Esophagus muscularis mucosa (tissue), 4 donors: ENCODE results near the gene PGBD4.

Experiments used
- EP300 ChIP-seq: sonication (generic); formaldehyde crosslinking; IDR thresholded peaks from one replicate; pipeline ENCODE4 v1.6.1; 2017; ENCODE audit warnings: antibody characterized with exemption
- POLR2A ChIP-seq: fragments of 450-650 bp; IDR thresholded peaks from one replicate; pipeline ENCODE4 v1.6.1; 2017; ENCODE audit warnings: antibody characterized with exemption, moderate library complexity, mild to moderate bottlenecking, low read depth
- POLR2AphosphoS5 ChIP-seq, 2 donors: sonication (generic); formaldehyde crosslinking; IDR thresholded peaks; one replicate each; pipeline ENCODE4 v1.6.1; 2017; ENCODE audit warnings: antibody characterized with exemption in 2 of 2
- TF ChIP-seq, protein P1 (sequence below), 3 experiments: fragments of 200-600 bp in 2 of 3; fragments of 450-650 bp in 1 of 3; sonication (generic) in 2 of 3; IDR thresholded peaks; one replicate each; pipeline ENCODE4 v1.5.1; 2017 to 2019; ENCODE audit warnings: antibody characterized with exemption in 3 of 3, mild to moderate bottlenecking in 2 of 3, moderate library complexity in 1 of 3

DNA sequence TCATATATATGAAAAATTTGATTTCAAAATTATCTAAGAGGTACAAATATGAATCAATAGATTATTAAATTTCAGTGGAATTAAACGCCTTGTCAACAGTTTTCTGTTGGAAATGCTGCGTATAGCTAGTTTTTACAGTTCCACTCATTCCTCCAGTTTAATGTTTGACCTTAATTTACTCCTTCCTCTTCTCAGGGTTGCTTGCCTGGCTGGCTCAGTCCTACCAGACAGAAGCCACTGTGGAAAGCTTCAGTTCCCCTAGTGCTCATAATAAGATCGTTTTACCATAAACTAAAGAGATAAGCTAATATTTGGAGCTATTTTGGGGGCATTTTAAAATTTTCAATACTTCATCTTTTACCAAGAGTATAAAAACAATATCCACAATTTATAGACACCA is 23.0 kb upstream of the PGBD4 start:
- TF ChIP-seq, protein P1, sequence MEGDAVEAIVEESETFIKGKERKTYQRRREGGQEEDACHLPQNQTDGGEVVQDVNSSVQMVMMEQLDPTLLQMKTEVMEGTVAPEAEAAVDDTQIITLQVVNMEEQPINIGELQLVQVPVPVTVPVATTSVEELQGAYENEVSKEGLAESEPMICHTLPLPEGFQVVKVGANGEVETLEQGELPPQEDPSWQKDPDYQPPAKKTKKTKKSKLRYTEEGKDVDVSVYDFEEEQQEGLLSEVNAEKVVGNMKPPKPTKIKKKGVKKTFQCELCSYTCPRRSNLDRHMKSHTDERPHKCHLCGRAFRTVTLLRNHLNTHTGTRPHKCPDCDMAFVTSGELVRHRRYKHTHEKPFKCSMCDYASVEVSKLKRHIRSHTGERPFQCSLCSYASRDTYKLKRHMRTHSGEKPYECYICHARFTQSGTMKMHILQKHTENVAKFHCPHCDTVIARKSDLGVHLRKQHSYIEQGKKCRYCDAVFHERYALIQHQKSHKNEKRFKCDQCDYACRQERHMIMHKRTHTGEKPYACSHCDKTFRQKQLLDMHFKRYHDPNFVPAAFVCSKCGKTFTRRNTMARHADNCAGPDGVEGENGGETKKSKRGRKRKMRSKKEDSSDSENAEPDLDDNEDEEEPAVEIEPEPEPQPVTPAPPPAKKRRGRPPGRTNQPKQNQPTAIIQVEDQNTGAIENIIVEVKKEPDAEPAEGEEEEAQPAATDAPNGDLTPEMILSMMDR (IDR thresholded peaks at IDR 0.05) = no peak
- TF ChIP-seq POLR2AphosphoS5 (IDR thresholded peaks at IDR 0.05) = no peak
- no peak for TF ChIP-seq EP300
- TF ChIP-seq POLR2A = no peak
